Measurements from ENCODE around the gene SLC24A5.

Gene SLC24A5

DNA sequence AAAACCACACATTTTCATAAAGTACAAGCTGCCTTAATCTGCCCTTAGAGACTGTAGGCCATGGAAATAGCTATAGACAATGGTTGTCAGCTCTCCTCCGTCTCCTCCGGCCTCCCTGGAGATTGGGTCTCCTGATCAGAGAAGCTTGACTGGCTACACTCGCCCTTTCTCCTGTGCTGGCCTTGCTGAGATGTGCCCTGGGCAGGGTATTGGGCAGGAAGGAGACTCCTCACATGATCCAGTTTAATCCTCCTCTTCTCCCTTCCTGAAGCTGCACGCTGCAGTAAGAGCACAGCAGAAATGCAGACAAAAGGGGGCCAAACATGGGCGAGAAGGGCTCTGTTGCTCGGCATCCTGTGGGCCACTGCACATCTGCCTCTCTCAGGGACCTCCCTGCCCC lies at the start of gene SLC24A5:
SLC24A5 (plus strand) TSS at position 246 of the 400 bp plus-strand sequence; CDS start at position 301, 55 bp downstream.
- Histone ChIP-seq H3K4me1 (ENCODE audit: control insufficient read depth in 1 of 2, insufficient read depth in 2 of 2, low read length in 2 of 2) (no peaks in the 10 kb centered on the region), H3K27ac (ENCODE audit: low read length) (no peak within 1 kb of the TSS)

DNA sequence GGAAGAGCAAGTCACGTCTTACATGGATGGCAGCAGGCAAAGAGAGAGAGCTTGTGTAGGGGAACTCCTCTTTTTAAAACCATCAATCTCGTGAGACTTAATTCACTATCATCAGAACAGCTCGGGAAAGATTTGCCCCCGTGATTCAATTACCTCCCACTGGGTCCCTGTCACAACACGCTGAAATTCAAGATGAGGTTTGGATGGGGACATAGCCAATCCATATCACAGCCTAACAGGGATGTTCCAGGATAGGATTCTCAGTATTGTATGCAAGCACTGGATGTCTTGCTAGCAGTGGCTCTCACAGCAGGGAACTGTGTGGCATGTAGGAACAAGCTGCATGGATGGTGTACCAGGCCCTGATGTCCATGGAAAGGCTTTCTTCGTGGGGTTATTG lies 47.8 kb upstream of the SLC24A5 start:
- Histone ChIP-seq H3K9me3 (ENCODE audit: control insufficient read depth in 1 of 2, low read length in 2 of 2) (no peaks in the 10 kb centered on the region), H3K27me3 (ENCODE audit: low read depth, low read length) (no peaks in the 10 kb centered on the region), H3K36me3 (ENCODE audit: control insufficient read depth in 1 of 2, insufficient read depth in 2 of 2, low read length in 2 of 2) (no peaks in the 10 kb centered on the region), H3K4me3 (ENCODE audit: low read depth in 1 of 2, low read length in 2 of 2) (no peak overlapping the region), H3K4me1 (ENCODE audit: control insufficient read depth in 1 of 2, insufficient read depth in 2 of 2, low read length in 2 of 2) (no peaks in the 10 kb centered on the region), H3K27ac (ENCODE audit: low read length) (no peak overlapping the region)

More for the DNA sequence above, at the start of gene SLC24A5:
- Histone ChIP-seq H3K36me3 (ENCODE audit: control insufficient read depth in 1 of 2, insufficient read depth in 2 of 2, low read length in 2 of 2) (no peaks in the 10 kb centered on the region), H3K4me3 (ENCODE audit: low read depth in 1 of 2, low read length in 2 of 2) (no peak within 1 kb of the TSS), H3K9me3 (ENCODE audit: control insufficient read depth in 1 of 2, low read length in 2 of 2) (no peaks in the 10 kb centered on the region), H3K27me3 (ENCODE audit: low read depth, low read length) (no peaks in the 10 kb centered on the region)

DNA sequence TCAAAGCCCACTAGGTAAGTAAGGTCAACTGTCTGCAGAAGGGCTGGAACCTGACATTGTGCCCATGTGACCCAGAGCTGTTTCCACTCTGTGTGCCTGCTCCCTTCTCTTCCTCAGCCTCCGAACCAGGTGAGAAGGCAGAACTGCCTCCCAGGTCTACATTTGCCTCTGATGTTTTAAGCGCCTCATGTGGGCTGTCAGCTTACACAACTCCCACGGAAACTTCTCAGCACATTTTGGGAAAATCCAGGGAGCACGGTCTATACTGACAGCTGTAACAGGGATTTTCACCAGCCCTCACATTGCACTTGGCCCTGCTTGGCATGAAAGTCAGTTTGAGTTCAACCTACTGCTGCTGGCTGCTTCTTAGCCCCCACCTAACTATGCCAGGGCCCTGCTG lies 46.9 kb upstream of the SLC24A5 start:
- Histone ChIP-seq H3K36me3 (ENCODE audit: control insufficient read depth in 1 of 2, insufficient read depth in 2 of 2, low read length in 2 of 2) (no peaks in the 10 kb centered on the region), H3K4me1 (ENCODE audit: control insufficient read depth in 1 of 2, insufficient read depth in 2 of 2, low read length in 2 of 2) (no peaks in the 10 kb centered on the region), H3K27me3 (ENCODE audit: low read depth, low read length) (no peaks in the 10 kb centered on the region), H3K4me3 (ENCODE audit: low read depth in 1 of 2, low read length in 2 of 2) (no peak overlapping the region), H3K9me3 (ENCODE audit: control insufficient read depth in 1 of 2, low read length in 2 of 2) (no peaks in the 10 kb centered on the region), H3K27ac (ENCODE audit: low read length) (no peak overlapping the region)

DNA sequence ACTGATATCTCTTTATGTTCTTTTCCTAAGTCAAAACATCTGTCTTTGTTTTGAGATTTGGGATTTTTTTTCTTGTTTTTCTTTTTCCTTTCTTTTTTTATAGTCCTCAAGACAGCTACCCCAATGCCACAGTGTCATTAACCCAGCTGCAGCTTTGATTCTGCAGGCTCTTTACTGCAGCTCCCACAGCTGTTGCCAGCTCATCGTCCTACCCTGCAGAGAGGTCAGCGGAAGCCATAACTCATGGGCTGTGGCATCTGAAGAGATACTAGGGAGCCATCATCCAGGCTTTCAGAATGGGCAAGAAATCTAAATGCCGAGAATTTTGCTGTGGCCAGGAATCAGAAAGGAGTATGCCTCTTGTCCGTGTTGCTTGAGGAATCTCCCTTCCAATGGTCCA lies 44.3 kb upstream of the SLC24A5 start:
- H3K36me3 ChIP-seq (ENCODE audit: control insufficient read depth in 1 of 2, insufficient read depth in 2 of 2, low read length in 2 of 2), result no peaks in the 10 kb centered on the region
- no peaks in the 10 kb centered on the region for H3K9me3 ChIP-seq (ENCODE audit: control insufficient read depth in 1 of 2, low read length in 2 of 2)
- no peak overlapping the region for H3K27ac ChIP-seq (ENCODE audit: low read length)
- no peaks in the 10 kb centered on the region for H3K4me1 ChIP-seq (ENCODE audit: control insufficient read depth in 1 of 2, insufficient read depth in 2 of 2, low read length in 2 of 2)
- no peaks in the 10 kb centered on the region for H3K27me3 ChIP-seq (ENCODE audit: low read depth, low read length)
- H3K4me3 ChIP-seq (ENCODE audit: low read depth in 1 of 2, low read length in 2 of 2), result no peak overlapping the region

DNA sequence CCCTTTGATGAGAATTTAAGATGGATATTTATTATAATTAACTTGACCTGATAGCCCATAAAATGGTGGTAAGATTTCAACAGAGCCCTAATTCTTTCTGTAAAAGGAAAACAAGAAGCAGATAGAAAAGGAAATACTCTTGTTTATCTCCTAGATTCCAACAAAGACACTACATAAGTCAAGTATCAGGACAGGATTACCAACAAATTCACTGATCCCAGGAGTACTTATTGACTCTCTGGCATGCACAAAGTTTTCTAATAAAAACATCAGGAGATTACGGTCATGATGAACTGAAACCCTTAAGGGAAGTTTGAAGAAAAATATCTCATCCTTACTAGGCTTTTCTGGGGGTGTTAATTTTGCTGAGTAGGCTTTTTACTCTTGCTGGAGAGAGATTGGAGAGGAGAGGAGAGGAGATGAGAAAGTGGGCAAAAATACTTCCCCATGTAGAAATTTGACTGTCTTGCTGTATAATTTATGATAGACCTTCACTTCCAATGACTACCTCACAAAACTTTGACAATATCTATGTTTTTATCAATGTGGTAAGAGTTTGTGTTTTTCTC lies 43.1 kb upstream of the SLC24A5 start:
- H3K36me3 ChIP-seq (ENCODE audit: control insufficient read depth in 1 of 2, insufficient read depth in 2 of 2, low read length in 2 of 2), result no peaks in the 10 kb centered on the region
- H3K4me3 ChIP-seq (ENCODE audit: low read depth in 1 of 2, low read length in 2 of 2), result no peak overlapping the region
- H3K4me1 ChIP-seq (ENCODE audit: control insufficient read depth in 1 of 2, insufficient read depth in 2 of 2, low read length in 2 of 2), result no peaks in the 10 kb centered on the region
- no peaks in the 10 kb centered on the region for H3K27me3 ChIP-seq (ENCODE audit: low read depth, low read length)
- H3K9me3 ChIP-seq (ENCODE audit: control insufficient read depth in 1 of 2, low read length in 2 of 2), result no peaks in the 10 kb centered on the region
- H3K27ac ChIP-seq (ENCODE audit: low read length), result no peak overlapping the region

DNA sequence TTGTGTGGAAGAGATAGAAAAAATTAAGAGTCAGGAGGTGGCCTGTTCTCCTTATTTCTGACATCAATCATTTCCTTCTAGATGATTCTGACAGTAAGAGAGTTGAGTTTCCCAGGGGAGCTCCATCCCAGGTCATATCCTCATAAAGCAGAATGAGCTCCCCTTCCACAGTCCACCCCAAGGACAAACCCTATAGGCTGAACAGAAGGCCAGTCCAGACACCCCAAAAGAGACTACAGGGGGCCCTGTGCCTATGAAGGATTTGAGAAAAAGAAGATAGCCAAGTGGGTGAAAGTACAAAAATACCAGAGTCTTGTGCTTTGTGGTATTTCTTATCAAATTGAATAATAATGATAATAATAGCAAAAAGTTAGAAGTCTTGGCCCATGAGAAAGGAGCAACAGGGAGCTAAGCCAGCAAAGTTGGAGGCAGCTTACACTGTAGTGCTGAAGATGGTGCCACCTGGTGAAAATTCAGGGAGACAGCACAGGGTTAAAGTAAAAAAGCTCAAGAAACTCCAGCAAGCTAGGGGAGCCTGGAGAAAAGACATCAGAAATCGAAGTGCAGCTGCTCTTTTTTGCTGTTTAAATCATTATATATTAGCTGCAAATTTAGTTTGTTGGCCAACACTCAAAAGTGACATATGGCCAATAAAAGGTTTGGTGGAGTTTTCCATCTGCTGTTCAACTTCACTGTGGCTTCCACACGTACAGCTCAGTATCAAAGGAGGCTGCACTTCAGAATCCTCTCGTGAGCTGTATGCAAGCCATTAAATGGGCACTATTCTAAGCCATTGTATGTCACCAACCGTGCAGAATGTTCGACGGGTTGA lies 35.8 kb upstream of the SLC24A5 start:
- no peaks in the 10 kb centered on the region for H3K4me1 ChIP-seq (ENCODE audit: control insufficient read depth in 1 of 2, insufficient read depth in 2 of 2, low read length in 2 of 2)
- H3K9me3 ChIP-seq (ENCODE audit: control insufficient read depth in 1 of 2, low read length in 2 of 2), result no peaks in the 10 kb centered on the region
- no peaks in the 10 kb centered on the region for H3K27me3 ChIP-seq (ENCODE audit: low read depth, low read length)
- no peaks in the 10 kb centered on the region for H3K36me3 ChIP-seq (ENCODE audit: control insufficient read depth in 1 of 2, insufficient read depth in 2 of 2, low read length in 2 of 2)
- H3K4me3 ChIP-seq (ENCODE audit: low read depth in 1 of 2, low read length in 2 of 2), result no peak overlapping the region
- H3K27ac ChIP-seq (ENCODE audit: low read length), result no peak overlapping the region

DNA sequence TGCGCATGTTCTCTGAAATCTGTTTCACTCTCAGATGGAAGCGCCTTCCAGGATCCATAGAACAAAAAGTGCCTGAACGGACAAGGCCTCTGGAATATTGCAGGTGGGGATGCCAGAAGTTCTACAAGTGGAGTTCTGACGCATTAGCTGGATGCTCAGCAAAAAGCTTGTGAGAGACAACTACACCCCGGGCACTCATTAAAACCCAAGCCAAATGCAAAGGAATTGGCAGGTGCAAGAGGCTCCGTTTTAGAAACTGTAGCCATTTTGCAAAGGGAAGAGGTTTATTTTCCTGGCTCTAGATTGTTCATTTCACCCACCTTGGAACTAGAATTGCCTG lies 35.2 kb upstream of the SLC24A5 start:
- Histone ChIP-seq H3K27ac (ENCODE audit: low read length) (no peak overlapping the region), H3K4me1 (ENCODE audit: control insufficient read depth in 1 of 2, insufficient read depth in 2 of 2, low read length in 2 of 2) (no peaks in the 10 kb centered on the region), H3K4me3 (ENCODE audit: low read depth in 1 of 2, low read length in 2 of 2) (no peak overlapping the region), H3K9me3 (ENCODE audit: control insufficient read depth in 1 of 2, low read length in 2 of 2) (no peaks in the 10 kb centered on the region), H3K27me3 (ENCODE audit: low read depth, low read length) (no peaks in the 10 kb centered on the region), H3K36me3 (ENCODE audit: control insufficient read depth in 1 of 2, insufficient read depth in 2 of 2, low read length in 2 of 2) (no peaks in the 10 kb centered on the region)

DNA sequence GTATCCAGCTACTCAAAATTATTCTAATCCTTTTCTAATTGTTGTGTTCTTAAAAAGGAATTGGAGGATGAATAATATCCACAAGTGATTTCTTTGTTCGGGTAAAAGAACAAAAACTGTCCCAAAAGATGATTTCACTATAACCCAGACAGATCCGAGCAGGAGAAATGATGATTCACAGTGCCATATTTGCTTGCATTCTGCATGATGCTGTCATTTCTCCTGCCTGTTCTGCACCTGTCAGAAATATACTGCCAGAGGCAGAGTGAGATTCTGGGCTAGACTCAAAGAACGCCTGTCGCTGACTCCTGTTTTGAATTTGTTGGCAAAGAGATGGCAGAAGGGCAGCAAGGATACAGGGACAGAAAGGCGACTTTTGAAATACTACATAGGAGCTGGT lies 34.7 kb upstream of the SLC24A5 start:
- Histone ChIP-seq H3K4me3 (ENCODE audit: low read depth in 1 of 2, low read length in 2 of 2) (no peak overlapping the region), H3K27me3 (ENCODE audit: low read depth, low read length) (no peaks in the 10 kb centered on the region), H3K27ac (ENCODE audit: low read length) (no peak overlapping the region), H3K9me3 (ENCODE audit: control insufficient read depth in 1 of 2, low read length in 2 of 2) (no peaks in the 10 kb centered on the region), H3K36me3 (ENCODE audit: control insufficient read depth in 1 of 2, insufficient read depth in 2 of 2, low read length in 2 of 2) (no peaks in the 10 kb centered on the region), H3K4me1 (ENCODE audit: control insufficient read depth in 1 of 2, insufficient read depth in 2 of 2, low read length in 2 of 2) (no peaks in the 10 kb centered on the region)

DNA sequence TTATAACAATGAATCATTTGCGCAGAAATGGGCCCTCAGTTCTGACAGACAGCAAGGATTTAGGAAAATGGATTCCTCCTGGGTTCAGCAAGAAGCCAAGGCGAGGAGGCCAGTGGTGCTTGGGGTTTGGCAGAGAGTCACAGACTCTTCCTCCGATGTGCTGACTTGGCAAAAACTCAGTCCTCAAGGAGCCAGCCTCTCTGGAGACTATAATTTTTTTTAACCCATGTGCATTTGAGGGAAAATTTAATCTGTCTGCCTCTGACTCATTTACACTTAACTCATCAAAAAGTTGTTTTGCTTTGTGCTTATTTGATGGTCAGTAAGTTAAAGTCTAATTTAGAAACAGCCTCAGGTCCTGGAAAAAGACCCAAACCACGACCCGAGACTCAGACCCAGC lies 34.2 kb upstream of the SLC24A5 start:
- no peaks in the 10 kb centered on the region for H3K36me3 ChIP-seq (ENCODE audit: control insufficient read depth in 1 of 2, insufficient read depth in 2 of 2, low read length in 2 of 2)

DNA sequence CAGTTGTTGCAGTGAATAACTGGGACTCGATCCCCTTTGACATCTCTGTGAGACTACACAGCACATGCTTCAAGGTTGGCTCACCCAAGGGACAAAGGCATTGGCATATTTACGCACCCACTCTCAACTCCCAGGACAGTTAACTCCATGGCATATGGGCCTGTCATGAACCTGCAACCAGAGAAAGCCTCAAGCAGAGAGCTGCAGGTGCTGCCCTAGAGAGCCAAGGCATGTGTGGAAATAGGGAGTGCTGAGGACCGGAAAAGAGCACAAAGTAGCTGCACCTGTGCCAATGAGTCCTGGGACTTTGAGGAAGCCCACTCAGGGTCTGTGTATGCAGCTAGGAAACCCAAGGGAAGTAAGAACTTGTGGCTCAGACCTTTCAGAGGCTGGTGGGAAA lies 32.9 kb upstream of the SLC24A5 start:
- no peaks in the 10 kb centered on the region for H3K27me3 ChIP-seq (ENCODE audit: low read depth, low read length)
- no peaks in the 10 kb centered on the region for H3K4me1 ChIP-seq (ENCODE audit: control insufficient read depth in 1 of 2, insufficient read depth in 2 of 2, low read length in 2 of 2)
- no peaks in the 10 kb centered on the region for H3K9me3 ChIP-seq (ENCODE audit: control insufficient read depth in 1 of 2, low read length in 2 of 2)
- no peak overlapping the region for H3K27ac ChIP-seq (ENCODE audit: low read length)
- no peak overlapping the region for H3K4me3 ChIP-seq (ENCODE audit: low read depth in 1 of 2, low read length in 2 of 2)
- H3K36me3 ChIP-seq (ENCODE audit: control insufficient read depth in 1 of 2, insufficient read depth in 2 of 2, low read length in 2 of 2), result no peaks in the 10 kb centered on the region

More for the DNA sequence above, 34.2 kb upstream of the SLC24A5 start:
- Histone ChIP-seq H3K27me3 (ENCODE audit: low read depth, low read length) (no peaks in the 10 kb centered on the region), H3K4me1 (ENCODE audit: control insufficient read depth in 1 of 2, insufficient read depth in 2 of 2, low read length in 2 of 2) (no peaks in the 10 kb centered on the region), H3K4me3 (ENCODE audit: low read depth in 1 of 2, low read length in 2 of 2) (no peak overlapping the region), H3K9me3 (ENCODE audit: control insufficient read depth in 1 of 2, low read length in 2 of 2) (no peaks in the 10 kb centered on the region), H3K27ac (ENCODE audit: low read length) (no peak overlapping the region)

DNA sequence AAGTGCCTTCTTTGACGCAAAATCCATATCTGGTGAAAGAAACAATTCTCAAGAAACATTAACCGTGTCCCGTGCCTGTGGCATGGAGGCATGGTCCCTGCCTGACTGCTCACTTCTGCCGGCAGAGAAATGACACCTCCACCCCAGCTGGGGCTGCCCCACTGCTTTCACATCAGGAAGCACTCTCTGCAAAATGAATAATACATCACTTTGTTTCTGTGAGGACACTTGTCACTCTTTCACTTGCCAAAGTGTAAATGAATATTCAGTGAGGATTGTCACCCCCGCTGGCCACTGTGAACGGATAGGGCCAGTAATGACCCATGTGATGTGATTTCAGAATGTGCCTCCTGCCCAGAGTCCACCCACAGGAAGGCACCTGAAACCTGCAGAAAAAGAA lies 31.1 kb upstream of the SLC24A5 start:
- no peaks in the 10 kb centered on the region for H3K4me1 ChIP-seq (ENCODE audit: control insufficient read depth in 1 of 2, insufficient read depth in 2 of 2, low read length in 2 of 2)
- no peaks in the 10 kb centered on the region for H3K36me3 ChIP-seq (ENCODE audit: control insufficient read depth in 1 of 2, insufficient read depth in 2 of 2, low read length in 2 of 2)
- no peak overlapping the region for H3K4me3 ChIP-seq (ENCODE audit: low read depth in 1 of 2, low read length in 2 of 2)
- no peaks in the 10 kb centered on the region for H3K27me3 ChIP-seq (ENCODE audit: low read depth, low read length)
- H3K27ac ChIP-seq (ENCODE audit: low read length), result no peak overlapping the region
- no peaks in the 10 kb centered on the region for H3K9me3 ChIP-seq (ENCODE audit: control insufficient read depth in 1 of 2, low read length in 2 of 2)

DNA sequence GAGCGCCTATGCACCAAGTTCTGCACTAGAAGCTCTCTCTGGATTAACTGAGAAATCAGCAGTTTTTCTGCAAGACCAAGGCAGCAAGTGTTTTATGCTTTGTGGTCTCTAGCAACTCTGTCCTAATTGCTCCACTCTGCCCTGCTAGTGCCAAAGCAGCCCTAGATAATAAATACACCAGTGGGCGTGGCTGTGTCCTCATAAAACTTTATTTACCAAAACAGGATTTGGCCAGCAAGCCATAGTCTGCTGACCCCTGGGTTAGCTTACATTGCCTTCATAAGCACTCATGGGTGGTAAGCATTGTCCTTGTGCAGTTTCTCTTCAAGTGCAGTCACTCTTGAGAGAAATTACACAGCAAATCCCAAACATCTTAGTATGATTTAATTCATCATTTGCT lies 30.7 kb upstream of the SLC24A5 start:
- no peak overlapping the region for H3K4me3 ChIP-seq (ENCODE audit: low read depth in 1 of 2, low read length in 2 of 2)
- no peaks in the 10 kb centered on the region for H3K36me3 ChIP-seq (ENCODE audit: control insufficient read depth in 1 of 2, insufficient read depth in 2 of 2, low read length in 2 of 2)
- no peak overlapping the region for H3K27ac ChIP-seq (ENCODE audit: low read length)
- no peaks in the 10 kb centered on the region for H3K4me1 ChIP-seq (ENCODE audit: control insufficient read depth in 1 of 2, insufficient read depth in 2 of 2, low read length in 2 of 2)
- no peaks in the 10 kb centered on the region for H3K9me3 ChIP-seq (ENCODE audit: control insufficient read depth in 1 of 2, low read length in 2 of 2)
- no peaks in the 10 kb centered on the region for H3K27me3 ChIP-seq (ENCODE audit: low read depth, low read length)
